ENCODE measurements around the gene TPD52L3.

- TF ChIP-seq CTCF (IDR thresholded peaks at IDR 0.05; ENCODE audit: borderline replicate concordance, extremely low read depth, low read length, poor library complexity, severe bottlenecking) (no peak), EZH2 (IDR thresholded peaks at IDR 0.05; ENCODE audit: borderline replicate concordance, low read depth, low read length, severe bottlenecking) (no peak)
These were observed 23.9 kb upstream of the TPD52L3 start for GRCh38 chr9:6304232-6304631.
